Measurements from ENCODE around the gene TASP1.
"Not testable (repeated sequence)": the region's sequence is repeated elsewhere in the genome, so short reads cannot be mapped to it uniquely, and the experiment has no call there.

DNA sequence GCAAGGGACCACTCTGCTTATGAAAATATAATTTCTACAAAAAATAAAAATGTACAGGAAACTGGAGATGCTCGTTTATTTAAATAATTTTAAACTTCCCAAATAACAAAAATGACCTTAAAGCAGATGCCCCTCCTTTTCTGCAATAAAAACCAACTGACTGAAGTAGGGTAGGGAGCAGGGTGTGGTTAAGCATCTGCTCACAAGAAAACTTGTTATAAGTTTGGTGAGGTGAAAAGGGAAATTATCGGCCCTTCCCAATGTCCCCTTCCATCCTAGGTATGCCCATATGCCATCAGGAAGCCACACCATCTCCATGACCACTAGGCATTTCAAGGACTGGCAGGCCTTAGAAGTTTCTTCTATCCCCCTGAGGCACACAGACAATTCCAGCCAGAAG, 21.1 kb downstream of the TASP1 start:
- TF ChIP-seq SUZ12 (IDR thresholded peaks at IDR 0.05; ENCODE audit: extremely low read depth, insufficient read depth, insufficient read length); YY1 (IDR thresholded peaks at IDR 0.05; ENCODE audit: insufficient read depth, insufficient read length): not testable (repeated sequence)

Measured in NT2/D1 (cell line).